Mammary epithelial cell (primary cell): ENCODE data around the gene THBD.

Experiments used
- CTCF ChIP-seq, 2 donors: IDR thresholded peaks in 1 of 2; conservative IDR thresholded peaks in 1 of 2; 2 replicates each; pipeline ENCODE4 v1.5.1; 2011 to 2012; ENCODE audit warnings: inconsistent platforms in 2 of 2, low read length in 2 of 2, mild to moderate bottlenecking in 2 of 2, control low read depth in 1 of 2, low read depth in 1 of 2; ENCODE audit not compliant: insufficient read depth in 1 of 2; ENCODE audit errors: extremely low read depth in 1 of 2
- EZH2 ChIP-seq: IDR thresholded peaks from 2 replicates; pipeline ENCODE4 v1.6.1; 2012; ENCODE audit warnings: low read length, inconsistent platforms, borderline replicate concordance

- TF ChIP-seq CTCF (conservative IDR thresholded peaks at IDR 0.05 in 1 of 2, IDR thresholded peaks at IDR 0.05 in 1 of 2; ENCODE audit: extremely low read depth in 1 of 2, insufficient read depth in 1 of 2, low read depth in 1 of 2, low read length in 2 of 2) (no peak), EZH2 (no peak)
These were observed 6.1 kb downstream of the THBD start for GRCh38 chr20:23043376-23043775.
